Measurements from ENCODE around the gene PGAP2. TPM values are rescaled to one million over a fixed set of nuclear protein-coding genes. Genes with fewer than 3 reads are reported as not detected.

Gene PGAP2
- total RNA-seq, 1 experiment from 2014 or later, result 30.5 TPM

- no peak for TF ChIP-seq ELF1 (IDR thresholded peaks at IDR 0.05; ENCODE audit: borderline replicate concordance, low read depth)
- no peak for TF ChIP-seq ZFX (IDR thresholded peaks at IDR 0.05)
- DNase-seq (ENCODE audit: low read depth, low spot score) (no peak), ATAC-seq (no peak)
- POLR2A ChIA-PET, result no interaction called here
- H3K4me1 ChIP-seq (ENCODE audit: control insufficient read depth in 1 of 2, insufficient read depth in 2 of 2, low read length in 2 of 2), result peaks cover 14 to 40% of the 10 kb centered on the region in 2 experiments
- BruUV-seq (replicated peaks), result no TSS peak
- CTCF ChIA-PET, result interaction anchor here (1.2 kb wide), 1 partner anchor 8 kb away, joined by 3 read pairs; no protein-coding TSS in a partner anchor
- no peaks in the 10 kb centered on the region for H3K36me3 ChIP-seq (ENCODE audit: control insufficient read depth in 1 of 2, insufficient read depth in 2 of 2, low read length in 2 of 2)
- H4K20me1 ChIP-seq (ENCODE audit: insufficient read depth), result no peaks in the 10 kb centered on the region
- intact Hi-C loops (cut with micrococcal nuclease), result no loop called here
- no peaks in the 10 kb centered on the region for H3K9me2 ChIP-seq (ENCODE audit: insufficient read depth)
- H3K4me2 ChIP-seq (ENCODE audit: low read length), result no peak overlapping the region
- H3K9ac ChIP-seq (ENCODE audit: low read length), result no peak overlapping the region
- H3K79me2 ChIP-seq (ENCODE audit: insufficient read depth, low read length), result peaks cover 3% of the 10 kb centered on the region; the same call in 1 of the 2 replicates
- H3K4me3 ChIP-seq (replicated peaks in 1 of 2; ENCODE audit: low read depth in 1 of 2, low read length in 2 of 2), result no peak overlapping the region
- H3K9me3 ChIP-seq (ENCODE audit: control insufficient read depth in 1 of 2, insufficient read depth in 1 of 2, low read depth in 1 of 2, low read length in 2 of 2), result no peaks in the 10 kb centered on the region
- H3K27ac ChIP-seq (ENCODE audit: low read depth, low read length), result no peak overlapping the region
- H3K27me3 ChIP-seq (ENCODE audit: insufficient read depth, low read length), result no peaks in the 10 kb centered on the region
- RAD21 ChIA-PET (ENCODE audit: low non-redundant PET in 1 of 2, low total read pairs in 2 of 2, uncharacterized antibody in 2 of 2, unreplicated experiment in 2 of 2), result no interaction called here
- no peak overlapping the region for H2AFZ ChIP-seq (ENCODE audit: low read depth, low read length, poor library complexity, severe bottlenecking)
Observed at GRCh38 chr11:3857628-3858027, 49.3 kb downstream of the PGAP2 start.

- Histone ChIP-seq H3K79me2 (ENCODE audit: insufficient read depth, low read length) (peaks cover 3% of the 10 kb centered on the region; the same call in 1 of the 2 replicates), H3K9me3 (ENCODE audit: control insufficient read depth in 1 of 2, insufficient read depth in 1 of 2, low read depth in 1 of 2, low read length in 2 of 2) (no peaks in the 10 kb centered on the region), H3K36me3 (ENCODE audit: control insufficient read depth in 1 of 2, insufficient read depth in 2 of 2, low read length in 2 of 2) (no peaks in the 10 kb centered on the region), H3K27me3 (ENCODE audit: insufficient read depth, low read length) (no peaks in the 10 kb centered on the region), H3K9ac (ENCODE audit: low read length) (no peak overlapping the region), H3K4me1 (ENCODE audit: control insufficient read depth in 1 of 2, insufficient read depth in 2 of 2, low read length in 2 of 2) (peaks cover 12 to 35% of the 10 kb centered on the region in 2 experiments), H3K27ac (ENCODE audit: low read depth, low read length) (no peak overlapping the region), H3K4me2 (ENCODE audit: low read length) (peak overlapping the region; percentile 40; the same call in 1 of the 2 replicates), H2AFZ (ENCODE audit: low read depth, low read length, poor library complexity, severe bottlenecking) (no peak overlapping the region), H3K4me3 (replicated peaks in 1 of 2; ENCODE audit: low read depth in 1 of 2, low read length in 2 of 2) (0 out of 4 replicates have a peak overlapping the region, but pooled peaks of 1 of the 2 experiments have one; percentile 6), H3K9me2 (ENCODE audit: insufficient read depth) (no peaks in the 10 kb centered on the region), H4K20me1 (ENCODE audit: insufficient read depth) (no peaks in the 10 kb centered on the region)
- ChIA-PET POLR2A (no interaction called here), CTCF (interaction anchor here (1.6 to 2.3 kb wide), 3 partner anchors 10 to 213 kb away, joined by 6 to 10 read pairs (median 9); partner anchors contain the start of gene RHOG), RAD21 (ENCODE audit: low non-redundant PET in 1 of 2, low total read pairs in 2 of 2, uncharacterized antibody in 2 of 2, unreplicated experiment in 2 of 2) (interaction anchor here in 1 of 2 experiments (0.6 kb wide), 1 partner anchor 10 kb away, joined by 3 read pairs; no protein-coding TSS in a partner anchor)
- DNase-seq (ENCODE audit: low read depth, low spot score) (no peak), ATAC-seq (no peak)
- no TSS peak for BruUV-seq (replicated peaks)
- TF ChIP-seq JUND (IDR thresholded peaks at IDR 0.05), result no peak
- TF ChIP-seq CBX3 (IDR thresholded peaks at IDR 0.05; ENCODE audit: low read depth), result no peak
- no peak for TF ChIP-seq ZNF274 (IDR thresholded peaks at IDR 0.05; ENCODE audit: low read depth, low read length)
- no peak for TF ChIP-seq YY1 (IDR thresholded peaks at IDR 0.05; ENCODE audit: extremely low read depth, insufficient replicate concordance, low read depth, low read length)
- TF ChIP-seq SRF (IDR thresholded peaks at IDR 0.05; ENCODE audit: low read depth), result no peak
- TF ChIP-seq ELF1 (IDR thresholded peaks at IDR 0.05; ENCODE audit: borderline replicate concordance, low read depth), result no peak
- no peak for TF ChIP-seq EZH2phosphoT487 (IDR thresholded peaks at IDR 0.05; ENCODE audit: borderline replicate concordance)
- TF ChIP-seq, protein P1, sequence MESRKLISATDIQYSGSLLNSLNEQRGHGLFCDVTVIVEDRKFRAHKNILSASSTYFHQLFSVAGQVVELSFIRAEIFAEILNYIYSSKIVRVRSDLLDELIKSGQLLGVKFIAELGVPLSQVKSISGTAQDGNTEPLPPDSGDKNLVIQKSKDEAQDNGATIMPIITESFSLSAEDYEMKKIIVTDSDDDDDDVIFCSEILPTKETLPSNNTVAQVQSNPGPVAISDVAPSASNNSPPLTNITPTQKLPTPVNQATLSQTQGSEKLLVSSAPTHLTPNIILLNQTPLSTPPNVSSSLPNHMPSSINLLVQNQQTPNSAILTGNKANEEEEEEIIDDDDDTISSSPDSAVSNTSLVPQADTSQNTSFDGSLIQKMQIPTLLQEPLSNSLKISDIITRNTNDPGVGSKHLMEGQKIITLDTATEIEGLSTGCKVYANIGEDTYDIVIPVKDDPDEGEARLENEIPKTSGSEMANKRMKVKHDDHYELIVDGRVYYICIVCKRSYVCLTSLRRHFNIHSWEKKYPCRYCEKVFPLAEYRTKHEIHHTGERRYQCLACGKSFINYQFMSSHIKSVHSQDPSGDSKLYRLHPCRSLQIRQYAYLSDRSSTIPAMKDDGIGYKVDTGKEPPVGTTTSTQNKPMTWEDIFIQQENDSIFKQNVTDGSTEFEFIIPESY (IDR thresholded peaks at IDR 0.05; ENCODE audit: extremely low read depth, insufficient replicate concordance, low read length), result no peak
- TF ChIP-seq EZH2 (IDR thresholded peaks at IDR 0.05), result no peak
- no peak for TF ChIP-seq ZFX (IDR thresholded peaks at IDR 0.05)
- TF ChIP-seq, protein P2, sequence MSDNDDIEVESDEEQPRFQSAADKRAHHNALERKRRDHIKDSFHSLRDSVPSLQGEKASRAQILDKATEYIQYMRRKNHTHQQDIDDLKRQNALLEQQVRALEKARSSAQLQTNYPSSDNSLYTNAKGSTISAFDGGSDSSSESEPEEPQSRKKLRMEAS (IDR thresholded peaks at IDR 0.05), result no peak
- no peak for TF ChIP-seq EGR1 (IDR thresholded peaks at IDR 0.05; ENCODE audit: low read depth)
- TF ChIP-seq, protein P3, sequence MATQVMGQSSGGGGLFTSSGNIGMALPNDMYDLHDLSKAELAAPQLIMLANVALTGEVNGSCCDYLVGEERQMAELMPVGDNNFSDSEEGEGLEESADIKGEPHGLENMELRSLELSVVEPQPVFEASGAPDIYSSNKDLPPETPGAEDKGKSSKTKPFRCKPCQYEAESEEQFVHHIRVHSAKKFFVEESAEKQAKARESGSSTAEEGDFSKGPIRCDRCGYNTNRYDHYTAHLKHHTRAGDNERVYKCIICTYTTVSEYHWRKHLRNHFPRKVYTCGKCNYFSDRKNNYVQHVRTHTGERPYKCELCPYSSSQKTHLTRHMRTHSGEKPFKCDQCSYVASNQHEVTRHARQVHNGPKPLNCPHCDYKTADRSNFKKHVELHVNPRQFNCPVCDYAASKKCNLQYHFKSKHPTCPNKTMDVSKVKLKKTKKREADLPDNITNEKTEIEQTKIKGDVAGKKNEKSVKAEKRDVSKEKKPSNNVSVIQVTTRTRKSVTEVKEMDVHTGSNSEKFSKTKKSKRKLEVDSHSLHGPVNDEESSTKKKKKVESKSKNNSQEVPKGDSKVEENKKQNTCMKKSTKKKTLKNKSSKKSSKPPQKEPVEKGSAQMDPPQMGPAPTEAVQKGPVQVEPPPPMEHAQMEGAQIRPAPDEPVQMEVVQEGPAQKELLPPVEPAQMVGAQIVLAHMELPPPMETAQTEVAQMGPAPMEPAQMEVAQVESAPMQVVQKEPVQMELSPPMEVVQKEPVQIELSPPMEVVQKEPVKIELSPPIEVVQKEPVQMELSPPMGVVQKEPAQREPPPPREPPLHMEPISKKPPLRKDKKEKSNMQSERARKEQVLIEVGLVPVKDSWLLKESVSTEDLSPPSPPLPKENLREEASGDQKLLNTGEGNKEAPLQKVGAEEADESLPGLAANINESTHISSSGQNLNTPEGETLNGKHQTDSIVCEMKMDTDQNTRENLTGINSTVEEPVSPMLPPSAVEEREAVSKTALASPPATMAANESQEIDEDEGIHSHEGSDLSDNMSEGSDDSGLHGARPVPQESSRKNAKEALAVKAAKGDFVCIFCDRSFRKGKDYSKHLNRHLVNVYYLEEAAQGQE (IDR thresholded peaks at IDR 0.05; ENCODE audit: low read depth), result no peak
- no peak for TF ChIP-seq POLR2A (IDR thresholded peaks at IDR 0.05; ENCODE audit: borderline replicate concordance, extremely low read depth, insufficient read depth, insufficient read length)
- no peak for TF ChIP-seq ATF3 (IDR thresholded peaks at IDR 0.05)
- intact Hi-C loops (cut with micrococcal nuclease), result no loop called here
Observed at GRCh38 chr11:3859373-3859881, 51.1 kb downstream of the PGAP2 start.

Measured in HCT116 (cell line).